Femur (tissue), 1 donor: ENCODE results near the gene KIAA0753.
A peak's percentile ranks its signal among the peaks of the same experiment; 100 is the strongest.

Experiments used
- DNase-seq: peaks from one replicate; pipeline ENCODE4 v3.0.0-alpha.2; 2017

KIAA0753 gene

GRCh38 chr17:6639586-6640535 lies 650 bp downstream of the KIAA0753 start:
- DNase-seq, result peak; percentile 58

GRCh38 chr17:6639014-6639585 lies 1.4 kb downstream of the KIAA0753 start:
- no peak for DNase-seq

- no peak for DNase-seq
Measured at GRCh38 chr17:6638046-6638908, 2.2 kb downstream of the KIAA0753 start.

- DNase-seq, result no peak
Measured at GRCh38 chr17:6637458-6637840, 3.1 kb downstream of the KIAA0753 start.

GRCh38 chr17:6636616-6637457 lies 3.7 kb downstream of the KIAA0753 start:
- no peak for DNase-seq

- no peak for DNase-seq
Measured at GRCh38 chr17:6636105-6636504, 4.4 kb downstream of the KIAA0753 start.

- no peak for DNase-seq
Measured at GRCh38 chr17:6633263-6633662, 7.2 kb downstream of the KIAA0753 start.

GRCh38 chr17:6632530-6632929 lies 8.0 kb downstream of the KIAA0753 start:
- DNase-seq, result no peak

GRCh38 chr17:6630390-6630789 lies 10.1 kb downstream of the KIAA0753 start:
- no peak for DNase-seq

GRCh38 chr17:6627019-6627418 lies 13.5 kb downstream of the KIAA0753 start:
- no peak for DNase-seq

- DNase-seq, result no peak
Measured at GRCh38 chr17:6626616-6627015, 13.9 kb downstream of the KIAA0753 start.

- DNase-seq, result no peak
Measured at GRCh38 chr17:6623941-6624340, 16.6 kb downstream of the KIAA0753 start.

GRCh38 chr17:6611231-6611630 lies 29.3 kb downstream of the KIAA0753 start:
- no peak for DNase-seq

GRCh38 chr17:6610011-6610410 lies 30.5 kb downstream of the KIAA0753 start:
- DNase-seq, result no peak

- no peak for DNase-seq
Measured at GRCh38 chr17:6608321-6608720, 32.2 kb downstream of the KIAA0753 start.

- no peak for DNase-seq
Measured at GRCh38 chr17:6605142-6605541, 35.4 kb downstream of the KIAA0753 start.

GRCh38 chr17:6603744-6604325 lies 36.7 kb downstream of the KIAA0753 start:
- peak; percentile 56 for DNase-seq

- no peak for DNase-seq
Measured at GRCh38 chr17:6602141-6602540, 38.4 kb downstream of the KIAA0753 start.

- no peak for DNase-seq
Measured at GRCh38 chr17:6599364-6599763, 41.1 kb downstream of the KIAA0753 start.

- no peak for DNase-seq
Measured at GRCh38 chr17:6597727-6598126, 42.8 kb downstream of the KIAA0753 start.

GRCh38 chr17:6596941-6597340 lies 43.6 kb downstream of the KIAA0753 start:
- DNase-seq, result no peak

GRCh38 chr17:6596511-6596910 lies 44.0 kb downstream of the KIAA0753 start:
- DNase-seq, result no peak
